EH (cell line): ENCODE measurements around the gene B3GALT6.

ENCODE experiments used
- DNase-seq: peaks from one replicate; pipeline ENCODE4 v3.0.0-alpha.2; 2015; ENCODE audit warnings: low read depth

The B3GALT6 gene

DNA sequence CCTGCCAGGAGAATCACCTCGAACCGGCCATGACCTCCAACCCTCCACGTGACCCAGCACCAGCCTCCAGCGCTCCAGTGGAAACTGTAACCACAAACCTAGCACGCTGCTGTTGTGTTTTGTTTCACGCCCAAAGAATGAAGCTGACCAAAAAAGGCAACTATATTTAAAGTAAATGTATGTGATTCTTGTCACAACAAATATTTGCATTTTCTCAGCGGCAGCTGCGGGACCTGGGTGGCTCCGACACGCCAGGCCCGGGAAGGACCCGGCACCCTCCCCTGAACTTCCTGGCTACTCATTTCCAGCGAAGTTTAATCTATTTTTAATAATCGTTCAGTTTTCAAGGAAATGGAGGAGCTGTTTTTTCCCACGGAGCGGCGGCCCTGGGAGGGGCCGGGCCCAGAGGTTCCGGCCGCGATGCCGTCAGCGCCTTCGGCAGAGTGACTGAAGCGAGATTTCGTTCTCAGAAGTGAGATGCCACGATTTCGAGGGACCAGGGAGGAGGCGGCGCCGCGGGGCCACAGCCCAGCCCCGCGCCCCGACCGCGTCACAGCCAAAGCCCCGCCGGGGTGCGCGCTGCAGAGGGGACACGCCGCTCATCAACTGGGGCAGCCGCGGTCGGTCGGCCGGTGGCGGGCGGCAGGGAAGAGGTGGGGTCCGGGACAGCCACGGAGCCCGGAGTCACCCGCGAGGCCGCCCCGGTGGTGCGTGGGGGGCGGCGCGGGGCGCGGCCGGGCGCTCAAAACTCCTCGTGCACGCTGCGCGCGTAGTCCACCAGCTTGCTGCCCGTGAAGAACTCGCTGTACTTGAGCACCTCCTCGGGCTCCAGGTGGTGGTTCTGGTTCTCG is 15.0 kb upstream of the B3GALT6 start:
- DNase-seq: no peak

- no peak for DNase-seq
Measured at GRCh38 chr1:1217621-1218523, 14.2 kb upstream of the B3GALT6 start.

- DNase-seq: no peak
Measured at GRCh38 chr1:1218524-1219200, 13.4 kb upstream of the B3GALT6 start.

- no peak for DNase-seq
Measured at GRCh38 chr1:1219341-1219740, 12.7 kb upstream of the B3GALT6 start.

- DNase-seq: no peak
Measured at GRCh38 chr1:1220197-1220596, 11.8 kb upstream of the B3GALT6 start.

DNA sequence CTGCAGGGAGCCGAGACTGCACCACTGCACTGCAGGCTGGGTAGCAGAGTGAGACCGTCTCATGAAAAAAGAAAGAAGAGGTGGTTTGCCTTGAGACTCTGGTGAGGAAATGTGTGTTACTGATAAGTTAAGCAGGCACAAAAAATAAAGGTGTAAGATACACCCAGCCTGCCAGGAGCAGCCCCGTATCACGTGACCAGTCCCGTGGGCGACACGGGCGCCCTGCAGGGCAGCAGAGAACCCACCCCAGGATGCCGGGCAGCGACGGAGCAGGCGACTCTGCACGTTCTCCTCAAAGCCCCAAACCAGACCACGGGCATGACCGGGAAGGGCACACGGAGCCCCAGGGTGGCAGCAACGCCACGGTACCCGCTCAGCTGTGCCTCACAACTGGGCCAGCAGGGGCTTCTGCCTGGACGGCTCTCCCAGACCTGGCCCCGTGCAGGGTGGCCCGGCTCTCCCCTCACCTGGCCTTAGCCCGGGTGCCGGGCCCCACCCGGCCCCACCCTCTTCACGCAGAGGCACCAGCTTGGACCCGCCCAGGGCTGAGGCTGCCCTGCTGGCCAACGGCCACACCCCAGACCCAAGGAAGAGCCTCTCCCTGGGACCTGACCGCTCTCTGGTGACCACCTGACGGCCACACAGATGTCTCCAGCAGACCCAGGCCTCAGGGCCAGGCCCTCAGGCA is 10.0 kb upstream of the B3GALT6 start:
- no peak for DNase-seq

GRCh38 chr1:1222575-1223225 is 9.3 kb upstream of the B3GALT6 start:
- DNase-seq: no peak

DNA sequence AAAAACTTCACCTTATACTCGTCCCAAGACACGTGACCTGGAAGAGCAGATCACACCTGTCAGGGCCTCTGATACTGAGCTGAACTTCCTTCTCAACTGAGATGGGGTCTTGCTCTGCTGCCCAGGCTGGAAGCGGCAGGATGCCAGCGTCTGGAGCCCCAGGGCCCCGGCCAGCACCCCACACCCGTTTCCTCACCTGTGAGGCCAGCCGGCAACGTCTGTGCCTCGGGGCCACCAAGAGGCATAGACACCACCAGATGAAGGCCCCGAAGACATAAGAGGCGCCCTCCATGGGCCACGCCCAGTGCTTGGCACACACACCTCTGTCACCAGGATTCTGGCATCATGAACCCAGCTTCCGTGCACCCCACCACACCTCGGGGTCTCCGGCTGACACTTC is 8.7 kb upstream of the B3GALT6 start:
- DNase-seq: no peak

- no peak for DNase-seq
Measured at GRCh38 chr1:1223891-1224290, 8.1 kb upstream of the B3GALT6 start.

- DNase-seq: no peak
Measured at GRCh38 chr1:1225238-1225845, 6.7 kb upstream of the B3GALT6 start.

- no peak for DNase-seq
Measured at GRCh38 chr1:1225913-1226312, 6.1 kb upstream of the B3GALT6 start.

DNA sequence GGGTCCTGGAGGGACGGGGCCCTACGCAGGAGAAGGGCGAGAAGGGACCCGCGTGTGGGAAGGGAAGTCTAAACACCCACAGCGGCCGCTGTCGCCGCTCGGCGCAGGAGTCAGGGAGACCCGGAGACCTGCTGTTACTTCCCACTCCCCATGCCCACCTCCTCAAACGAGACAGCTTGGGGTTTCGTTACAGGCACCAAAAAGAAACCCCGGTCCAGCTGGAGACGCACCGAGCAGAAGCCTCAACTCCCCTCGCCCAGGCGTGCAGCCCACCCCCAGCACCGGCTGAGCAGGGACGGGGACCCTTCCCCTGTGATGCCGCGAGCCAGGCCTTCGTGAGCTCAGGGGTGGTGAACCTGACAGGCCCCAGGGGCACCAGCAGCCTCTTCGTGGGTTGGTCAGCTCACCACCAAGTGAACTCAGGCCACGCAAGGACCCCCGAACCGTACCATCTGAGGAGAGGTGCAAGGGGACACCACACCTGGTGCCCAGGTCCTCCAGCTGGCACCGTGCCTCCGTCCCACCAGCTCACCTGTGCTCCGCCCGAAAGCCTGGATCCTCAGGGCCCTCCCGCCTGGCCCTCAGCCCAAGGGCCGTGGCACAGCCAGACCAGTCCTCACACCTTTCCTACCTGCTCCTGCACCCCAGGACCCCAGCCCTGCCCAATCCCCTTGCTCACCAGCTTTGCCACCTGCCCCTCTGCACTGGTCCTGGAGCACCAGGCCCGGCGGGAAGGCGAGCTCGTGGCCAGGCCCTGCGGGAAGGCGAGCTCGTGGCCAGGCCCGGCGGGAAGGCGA is 5.3 kb upstream of the B3GALT6 start:
- no peak for DNase-seq

DNA sequence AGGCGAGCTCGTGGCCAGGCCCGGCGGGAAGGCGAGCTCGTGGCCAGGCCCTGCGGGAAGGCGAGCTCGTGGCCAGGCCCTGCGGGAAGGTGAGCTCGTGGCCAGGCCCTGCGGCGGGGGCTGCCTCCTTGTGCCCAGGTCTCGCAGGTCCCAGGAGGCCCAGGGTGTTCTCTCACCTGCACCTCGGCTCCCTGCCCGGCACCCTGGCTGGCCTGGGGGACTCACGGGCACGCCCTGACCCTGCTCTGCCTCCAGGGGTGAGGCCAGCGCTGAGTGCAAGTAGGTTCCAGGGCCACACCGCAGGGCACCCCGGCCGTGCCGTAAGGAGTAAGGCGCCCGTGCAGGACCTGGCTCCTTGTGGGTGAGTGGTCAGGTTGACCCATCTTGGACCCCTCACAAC is 4.7 kb upstream of the B3GALT6 start:
- no peak for DNase-seq

GRCh38 chr1:1228187-1228586 is 3.9 kb upstream of the B3GALT6 start:
- DNase-seq: no peak

GRCh38 chr1:1228596-1229321 is 3.3 kb upstream of the B3GALT6 start:
- DNase-seq: no peak

DNA sequence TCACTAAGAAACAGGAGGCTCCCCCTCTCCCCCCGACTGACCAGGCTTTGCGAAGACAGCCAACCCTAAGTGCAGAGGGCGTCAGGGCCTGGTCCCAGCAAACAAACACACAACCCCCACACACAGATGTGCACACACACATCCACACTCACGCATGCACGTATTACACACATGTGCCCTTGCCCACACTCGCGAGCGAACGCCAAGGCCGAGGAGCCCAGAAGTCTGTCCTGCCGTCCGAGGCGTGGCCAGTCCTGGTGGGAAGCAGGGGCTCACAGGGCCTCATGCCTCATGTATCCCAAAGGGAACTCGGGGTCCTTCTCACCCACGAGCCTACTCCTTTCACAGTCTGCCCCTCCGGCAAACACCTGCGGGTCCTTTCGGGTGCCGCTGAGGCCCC is 2.3 kb upstream of the B3GALT6 start:
- DNase-seq: no peak

- peak; percentile 80 for DNase-seq
Measured at GRCh38 chr1:1230656-1231399, 1.2 kb upstream of the B3GALT6 start.

DNA sequence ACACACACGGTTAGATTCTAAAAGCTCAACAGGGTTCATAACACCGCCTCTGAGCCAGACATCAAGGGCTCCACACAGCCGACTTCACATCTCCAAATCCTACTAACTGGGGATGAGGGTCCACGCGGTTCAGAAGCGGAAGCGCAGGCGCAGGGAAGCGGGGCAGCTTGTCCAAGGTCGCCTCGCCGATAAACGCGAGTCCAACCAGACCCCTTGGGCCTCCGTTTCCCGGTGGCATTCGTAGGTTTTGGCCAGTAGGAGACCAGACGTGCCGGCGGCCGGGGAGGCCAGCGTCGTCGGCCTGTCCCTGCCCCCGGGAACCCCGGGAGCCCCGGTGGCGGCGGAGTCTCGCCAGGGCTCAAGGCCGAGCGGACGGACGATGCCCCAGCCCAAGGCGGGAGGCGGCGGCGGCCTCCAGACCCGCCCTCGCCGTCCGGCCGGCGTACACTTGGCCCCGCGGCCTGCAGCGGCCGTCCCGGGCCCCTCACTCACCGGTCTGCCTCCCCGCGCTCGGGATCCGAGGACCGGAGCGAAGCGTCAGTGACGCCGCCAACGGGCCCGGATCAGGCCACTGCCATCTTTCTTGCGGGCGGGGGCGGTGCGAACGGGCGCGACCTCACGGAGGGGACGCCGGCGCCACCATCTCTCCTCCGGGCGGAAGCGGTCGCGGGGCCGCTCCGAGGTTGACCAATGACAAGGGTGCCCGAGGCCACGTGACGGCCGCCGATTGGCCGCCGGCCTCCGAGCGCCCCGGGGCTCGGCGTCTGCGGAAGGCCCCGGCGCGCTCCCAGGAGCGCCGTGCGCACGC is 433 bp upstream of the B3GALT6 start, which contains the start of gene SDF4:
Gene SDF4 (minus strand): TSS at position 602 of the 808 bp plus-strand sequence. CDS start 3,229 bp downstream, outside the sequence.
- peak; percentile 96 for DNase-seq
